ENCODE results near the gene NRM. TPM values are rescaled to one million over a fixed set of nuclear protein-coding genes. Genes with fewer than 3 reads are reported as not detected.
"Not testable (repeated sequence)": the region's sequence is repeated elsewhere in the genome, so short reads cannot be mapped to it uniquely, and the experiment has no call there.

NRM gene
- polyA plus RNA-seq, 3 donors: 6.7 to 8.1 (median 7.5) TPM

DNA sequence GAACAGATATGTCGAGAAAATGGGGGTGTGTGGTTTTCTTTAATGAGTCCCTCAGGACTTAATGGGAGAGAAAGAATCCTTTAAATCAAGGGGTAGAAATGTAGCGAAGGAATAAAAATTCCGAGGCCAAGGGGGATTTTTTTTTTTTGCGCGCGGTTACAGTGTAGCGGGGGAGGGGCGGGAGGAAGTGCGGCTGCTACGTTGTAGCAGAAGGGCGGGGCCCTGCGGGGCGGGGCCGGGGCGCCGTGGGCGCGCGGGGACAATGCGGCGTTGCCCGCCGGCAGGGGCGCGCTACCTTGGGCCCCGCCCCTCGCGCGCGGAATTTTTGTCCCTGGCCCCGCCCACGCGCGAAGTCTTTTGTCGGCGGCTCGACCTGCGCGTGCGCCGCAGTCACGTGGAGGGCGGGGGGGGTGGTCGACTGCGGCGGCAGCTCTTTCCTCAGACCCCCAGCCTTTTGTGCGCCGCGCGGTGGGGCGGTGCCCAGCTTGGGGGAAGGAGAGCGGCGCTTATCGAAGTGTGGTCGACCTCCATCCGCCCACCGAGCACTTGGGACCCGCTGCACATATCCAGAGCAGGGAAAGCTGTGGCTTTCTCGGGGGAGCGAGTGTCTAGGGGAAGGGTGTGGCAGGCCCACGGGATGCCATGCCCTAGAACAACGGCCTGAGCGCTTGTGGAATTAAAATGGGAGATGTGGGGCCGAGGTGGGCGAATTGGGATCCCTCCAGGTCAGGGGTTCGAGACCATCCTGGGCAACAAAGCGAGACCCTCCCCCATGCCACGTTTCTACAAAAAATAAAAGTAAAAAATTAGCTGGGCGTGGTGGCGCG lies 30.6 kb upstream of the NRM start:
- H3K27ac ChIP-seq (ENCODE audit: low read depth, low read length): peak overlapping the region; percentile 63
- 1 to 2% (median 1%) methylated on average over 71 of the region's 71 CpGs for WGBS, 3 donors

DNA sequence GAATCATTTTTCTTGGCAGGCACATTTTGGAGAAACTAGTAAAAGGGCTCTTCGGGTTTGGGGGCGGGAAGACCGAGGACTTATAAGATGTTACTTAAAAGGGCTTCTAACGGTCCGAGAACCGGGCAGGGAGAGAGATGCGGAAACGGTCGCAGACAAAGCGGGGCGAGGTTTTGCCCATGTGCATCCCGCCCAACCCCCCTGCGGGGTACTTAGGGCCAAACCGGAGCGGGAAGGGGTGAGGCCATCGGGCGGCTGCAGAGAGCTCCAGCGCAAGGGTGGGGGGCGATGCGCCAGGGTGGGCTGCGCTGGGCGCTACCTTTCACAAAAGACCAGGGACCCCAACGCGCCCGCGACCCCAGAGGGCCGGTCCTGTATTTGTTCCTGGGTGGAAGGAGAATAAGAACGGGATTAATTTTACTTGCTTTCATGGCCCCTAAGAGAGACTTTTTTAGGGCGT lies 30.0 kb upstream of the NRM start:
- peak overlapping the region; percentile 63 for H3K27ac ChIP-seq (ENCODE audit: low read depth, low read length)
- 0% methylated on average over 29 of the region's 29 CpGs for WGBS, 3 donors

DNA sequence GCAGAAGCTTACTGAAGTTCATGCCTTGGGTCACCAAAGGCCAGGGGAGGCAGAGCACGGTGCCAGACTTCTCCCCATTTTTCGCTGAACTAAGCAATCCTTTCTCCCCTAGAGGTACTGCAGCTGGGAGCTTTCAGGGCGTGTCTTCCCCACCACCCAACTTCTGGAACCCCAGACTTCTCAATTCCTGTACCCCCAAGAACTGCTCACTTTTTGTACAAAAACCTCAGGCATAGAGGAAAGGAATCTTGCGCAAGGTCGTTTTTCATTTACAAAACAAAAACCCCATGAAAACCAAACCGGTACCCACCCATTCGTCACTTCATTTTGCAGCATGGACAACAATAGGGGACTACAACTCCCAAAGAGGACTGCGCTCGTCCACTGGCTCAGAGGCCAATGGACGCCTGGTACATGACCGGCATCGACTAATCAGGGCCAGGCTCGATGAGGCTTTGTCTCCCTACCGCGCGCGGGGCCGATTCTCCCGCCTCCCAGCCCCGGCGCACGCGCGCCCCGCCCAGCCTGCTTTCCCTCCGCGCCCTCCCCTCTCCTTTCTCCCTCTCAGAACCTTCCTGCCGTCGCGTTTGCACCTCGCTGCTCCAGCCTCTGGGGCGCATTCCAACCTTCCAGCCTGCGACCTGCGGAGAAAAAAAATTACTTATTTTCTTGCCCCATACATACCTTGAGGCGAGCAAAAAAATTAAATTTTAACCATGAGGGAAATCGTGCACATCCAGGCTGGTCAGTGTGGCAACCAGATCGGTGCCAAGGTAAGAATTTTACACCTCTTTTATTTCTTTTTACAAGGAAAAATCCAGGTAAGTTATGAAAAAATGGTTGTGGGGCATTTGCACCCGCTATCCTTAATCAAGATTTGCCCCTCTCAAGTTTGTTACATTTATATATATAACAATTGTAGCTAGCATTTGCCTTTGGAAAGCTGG lies 29.3 kb upstream of the NRM start, which contains the start of gene TUBB:
TUBB (plus strand) TSS at position 562 of the 947 bp plus-strand sequence; CDS start at position 717, 155 bp downstream.
- H3K27ac ChIP-seq (ENCODE audit: low read depth, low read length): peak within 1 kb of the TSS; percentile 63
- WGBS, 3 donors: 0 to 1% (median 1%) methylated on average over 37 to 38 of the region's 38 CpGs

DNA sequence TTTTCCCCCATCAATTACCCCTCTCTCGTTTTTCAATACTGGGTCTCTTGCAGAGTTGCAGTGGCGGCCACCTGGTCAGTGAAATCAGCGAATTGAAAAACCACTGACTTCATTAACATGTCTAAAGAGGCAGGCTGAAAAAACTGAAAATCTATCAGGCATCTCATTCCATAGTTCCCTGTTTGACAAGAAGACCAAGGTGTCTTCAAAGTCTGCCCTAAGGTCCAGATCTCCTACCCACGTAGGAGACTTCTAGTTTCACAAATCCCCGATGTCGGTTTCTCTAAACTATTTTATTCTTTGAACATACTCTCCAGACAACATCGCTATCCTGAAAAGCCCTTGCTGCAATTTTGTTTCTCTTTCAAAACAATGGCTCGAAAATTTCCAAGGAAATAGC lies 28.6 kb upstream of the NRM start:
- 18 to 25% (median 21%) methylated on average over 8 of the region's 8 CpGs for WGBS, 3 donors
- H3K27ac ChIP-seq (ENCODE audit: low read depth, low read length): no peak overlapping the region

DNA sequence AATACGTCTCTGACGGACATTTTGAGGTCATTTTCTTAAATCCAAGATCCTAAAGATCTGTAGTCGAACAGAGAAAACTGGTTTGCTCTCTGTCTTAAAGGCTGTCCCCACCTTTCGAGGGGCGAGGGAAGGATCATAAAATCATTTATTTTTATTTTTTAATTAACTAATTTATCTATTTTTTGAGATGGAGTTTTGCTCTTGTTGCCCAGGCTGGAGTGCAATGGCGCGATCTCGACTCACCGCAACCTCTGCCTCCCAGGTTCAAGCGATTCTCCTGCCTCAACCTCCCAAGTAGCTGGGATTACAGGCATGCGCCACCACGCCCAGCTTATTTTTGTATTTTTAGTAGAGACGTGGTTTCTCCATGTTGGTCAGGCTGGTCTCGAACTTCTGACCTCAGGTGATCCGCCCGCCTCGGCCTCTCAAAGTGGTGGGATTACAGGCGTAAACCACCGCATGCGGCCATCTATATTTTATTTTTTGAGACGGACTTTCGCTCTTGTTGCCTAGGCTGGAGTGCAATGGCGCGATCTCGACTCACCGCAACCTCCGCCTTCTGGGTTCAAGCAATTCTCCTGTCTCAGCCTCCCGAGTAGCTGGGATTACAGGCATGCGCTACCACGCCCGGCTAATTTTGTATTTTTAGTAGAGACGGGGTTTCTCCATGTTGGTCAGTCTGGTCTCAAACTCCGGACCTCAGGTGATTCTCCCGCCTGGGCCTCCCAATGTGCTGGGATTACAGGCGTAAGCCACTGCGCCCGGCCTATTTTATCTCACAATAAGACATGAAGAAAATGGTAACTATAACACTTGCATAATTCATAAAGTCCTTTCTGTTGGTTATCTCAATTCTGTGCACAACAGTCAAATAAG lies 27.3 kb upstream of the NRM start:
- WGBS, 3 donors: 76 to 79% (median 77%) methylated on average over 35 to 37 of the region's 37 CpGs
- H3K27ac ChIP-seq (ENCODE audit: low read depth, low read length): not testable (repeated sequence)

DNA sequence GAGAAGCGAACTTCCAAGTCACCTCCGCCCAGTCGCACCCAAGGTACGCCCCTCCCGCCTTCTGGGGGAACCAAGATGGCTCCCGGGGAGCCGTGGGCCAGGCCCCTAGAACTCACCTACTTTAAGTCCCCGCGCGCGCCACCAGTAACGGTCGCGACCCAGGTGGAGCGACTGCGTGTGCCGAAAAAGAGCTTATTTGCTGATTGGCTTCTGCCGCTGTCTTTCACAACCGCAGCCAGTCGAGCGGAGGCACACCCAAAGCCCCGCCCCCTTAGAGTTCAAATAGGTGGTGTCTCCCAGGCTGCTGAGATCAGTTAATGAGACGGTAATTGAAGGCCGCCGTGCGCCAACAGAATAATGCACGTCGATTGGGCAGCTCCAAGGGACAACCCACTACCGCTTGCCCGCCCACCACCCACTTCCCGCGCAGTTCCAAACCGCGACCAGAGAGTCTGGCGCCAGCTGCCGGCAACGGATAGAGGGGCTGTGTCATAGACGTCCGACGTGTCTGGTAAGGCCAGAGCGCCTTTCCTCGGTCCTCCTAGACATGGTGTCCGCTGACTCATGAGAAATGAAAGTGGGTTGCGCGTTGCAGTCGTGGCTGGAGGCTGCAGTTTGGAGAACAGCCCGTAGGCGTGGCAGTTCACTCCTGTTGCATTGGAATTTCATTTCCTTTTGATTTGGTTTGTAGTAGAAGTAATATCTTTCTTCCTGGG lies 26.5 kb upstream of the NRM start, which contains the start of gene MDC1:
MDC1 (minus strand) TSS at position 153 of the 716 bp plus-strand sequence. CDS start 2,106 bp downstream, outside the sequence.
- 0 to 1% (median 0%) methylated on average over 48 of the region's 48 CpGs for WGBS, 3 donors
- H3K27ac ChIP-seq (ENCODE audit: low read depth, low read length): peak within 1 kb of the TSS; percentile 89

DNA sequence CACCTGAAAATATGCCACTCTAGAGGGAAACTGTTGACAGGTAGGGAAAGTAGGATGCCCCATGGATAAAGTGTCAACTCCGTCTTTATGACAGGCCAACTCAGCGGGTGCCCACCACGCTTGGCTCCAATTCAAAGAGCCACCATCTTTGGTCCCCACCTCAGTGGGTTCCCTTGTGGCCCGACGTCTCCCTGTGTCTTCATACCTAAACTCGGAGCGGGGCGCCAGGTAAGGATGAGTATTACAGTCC lies 26.0 kb upstream of the NRM start:
- H3K27ac ChIP-seq (ENCODE audit: low read depth, low read length): peak overlapping the region; percentile 89
- 1 to 6% (median 5%) methylated on average over 8 of the region's 8 CpGs for WGBS, 3 donors

DNA sequence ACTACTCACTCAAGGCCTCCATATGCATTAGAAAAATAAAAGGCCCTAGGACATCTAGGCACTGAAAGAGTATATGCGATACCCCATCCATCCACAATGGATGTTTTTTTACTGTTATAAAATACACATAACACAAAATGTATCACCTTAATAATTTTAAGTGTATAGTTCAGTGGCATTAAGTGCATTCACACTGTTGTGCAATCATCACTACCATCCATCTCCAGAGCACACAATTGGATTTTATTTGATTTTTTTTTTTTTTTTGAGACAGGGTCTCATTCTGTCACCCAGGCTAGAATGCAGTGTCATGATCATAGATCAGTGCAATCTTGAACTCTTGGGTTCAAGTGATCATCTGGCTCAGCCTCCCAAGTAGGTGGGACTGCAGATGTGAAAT lies 23.5 kb upstream of the NRM start:
- no peak overlapping the region for H3K27ac ChIP-seq (ENCODE audit: low read depth, low read length)
- WGBS, 3 donors: 91 to 100% (median 96%) methylated on average over 1 of the region's 1 CpG

DNA sequence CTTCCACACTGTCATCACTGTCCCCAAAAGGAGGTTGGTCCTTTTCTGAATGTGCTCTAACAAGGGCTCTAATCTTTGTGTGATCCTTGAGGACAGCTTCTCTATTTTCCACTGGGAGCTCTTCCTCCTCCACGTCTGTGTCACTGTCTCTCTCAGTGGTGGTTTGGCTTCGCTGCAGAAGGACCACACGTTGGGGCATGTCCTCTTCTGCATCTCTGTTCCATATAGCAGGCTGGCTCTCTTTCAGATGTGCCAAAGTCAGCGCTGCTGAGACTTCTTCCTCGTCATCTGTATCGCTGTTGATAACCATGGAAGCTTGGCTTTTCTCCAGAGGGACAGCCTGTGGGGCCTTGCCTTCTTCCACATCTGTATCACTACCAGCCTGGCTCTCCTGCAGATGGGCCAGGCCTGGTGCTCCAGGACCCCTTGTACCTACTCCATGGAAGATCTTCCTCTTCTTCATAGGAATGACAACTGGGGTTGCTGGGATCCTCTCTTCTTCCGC lies 21.7 kb upstream of the NRM start:
- no peak overlapping the region for H3K27ac ChIP-seq (ENCODE audit: low read depth, low read length)
- 82 to 86% (median 84%) methylated on average over 7 of the region's 7 CpGs for WGBS, 3 donors

DNA sequence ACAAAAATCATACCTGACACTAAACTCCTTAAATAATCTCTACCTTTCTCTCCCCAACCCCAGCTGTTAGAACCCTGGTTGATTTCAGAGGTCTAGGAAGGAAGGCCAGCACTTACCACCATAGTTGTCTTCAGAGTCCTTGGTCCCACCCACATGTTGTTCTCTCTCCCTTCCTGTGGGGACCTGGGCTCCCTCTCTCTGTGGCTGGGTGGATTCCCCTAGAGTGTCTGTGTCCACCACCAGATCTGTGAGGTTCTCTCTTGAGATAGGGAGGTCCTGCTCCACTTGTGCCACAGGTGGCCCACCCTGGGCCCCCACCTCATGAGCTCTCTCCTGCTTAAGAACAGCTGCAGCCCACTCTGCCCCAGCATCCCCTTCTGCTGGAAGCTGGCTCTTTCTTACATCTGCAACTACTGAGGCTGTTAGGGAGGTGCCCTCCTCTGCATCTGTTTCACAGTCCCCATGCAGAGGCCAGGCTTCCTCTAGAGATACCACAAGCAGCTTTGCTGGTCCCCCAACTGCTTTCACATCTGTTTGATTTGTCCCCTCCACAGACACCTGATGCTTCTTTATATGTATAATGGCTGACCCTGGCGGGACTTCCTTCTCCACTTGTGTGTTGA lies 21.1 kb upstream of the NRM start:
- 90 to 96% (median 95%) methylated on average over 1 of the region's 1 CpG for WGBS, 3 donors
- H3K27ac ChIP-seq (ENCODE audit: low read depth, low read length): no peak overlapping the region

DNA sequence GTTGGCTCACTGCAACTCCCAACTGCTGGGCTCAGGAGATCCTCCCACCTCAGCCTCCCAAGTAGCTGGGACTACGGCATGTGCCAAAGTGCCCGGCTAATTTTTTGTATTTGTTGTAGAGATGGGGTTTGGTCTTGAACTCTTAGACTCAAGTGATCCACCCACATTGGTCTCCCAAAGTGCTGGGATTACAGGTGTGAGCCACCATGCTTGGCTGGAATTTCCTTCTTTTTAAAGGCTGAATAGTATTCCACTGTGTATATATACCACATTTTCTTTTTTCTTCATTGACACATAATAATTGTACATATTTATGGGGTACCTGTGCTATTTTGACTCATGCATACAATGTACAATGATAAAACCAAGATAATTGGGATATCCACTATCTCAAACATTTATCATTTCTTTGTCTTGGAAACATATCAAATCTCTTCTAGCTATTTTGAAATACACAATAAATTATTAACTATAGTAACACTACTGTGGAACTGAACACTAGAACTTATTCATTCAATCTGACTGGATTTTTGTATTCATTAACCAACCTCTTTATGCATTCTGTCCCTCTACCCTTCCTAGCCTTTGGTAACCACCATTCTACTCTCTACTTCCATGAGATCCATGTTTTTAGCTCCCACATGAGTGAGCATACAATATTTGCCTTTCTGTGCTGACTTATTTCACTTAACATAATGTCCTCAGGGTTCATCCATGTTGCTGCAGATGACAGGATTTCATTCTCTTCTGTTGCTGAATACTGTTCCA lies 18.5 kb upstream of the NRM start:
- H3K27ac ChIP-seq (ENCODE audit: low read depth, low read length): no peak overlapping the region
- 98 to 100% (median 98%) methylated on average over 2 of the region's 2 CpGs for WGBS, 3 donors

DNA sequence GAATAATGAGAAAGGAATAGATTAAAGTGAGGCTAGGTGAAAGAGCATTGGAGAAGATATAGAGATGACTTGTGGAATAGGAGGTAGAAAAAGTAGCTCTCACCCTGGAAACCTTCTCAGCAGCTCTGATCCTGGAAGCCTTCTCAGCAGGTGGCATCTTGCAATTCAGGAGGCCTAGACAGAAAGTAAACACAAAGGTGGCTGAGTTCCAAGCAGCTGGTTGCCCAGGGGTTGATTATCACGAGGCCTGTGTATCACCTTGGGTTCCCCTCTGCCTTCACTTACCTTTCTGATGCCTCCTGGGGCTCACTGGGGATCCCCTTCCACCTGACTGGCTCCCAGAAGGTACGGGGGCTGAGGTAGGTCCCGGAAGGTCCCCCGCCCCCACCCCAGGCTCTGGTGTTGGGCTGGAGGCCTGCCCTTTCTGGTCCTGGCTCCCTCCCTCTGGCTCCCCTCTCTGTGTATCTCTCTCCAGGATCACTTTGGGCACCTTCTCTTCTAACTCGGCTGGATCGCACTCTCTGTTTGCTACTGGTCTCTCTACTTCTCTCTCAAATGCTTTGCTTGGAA lies 16.6 kb upstream of the NRM start:
- WGBS, 3 donors: 66 to 90% (median 87%) methylated on average over 6 of the region's 6 CpGs

DNA sequence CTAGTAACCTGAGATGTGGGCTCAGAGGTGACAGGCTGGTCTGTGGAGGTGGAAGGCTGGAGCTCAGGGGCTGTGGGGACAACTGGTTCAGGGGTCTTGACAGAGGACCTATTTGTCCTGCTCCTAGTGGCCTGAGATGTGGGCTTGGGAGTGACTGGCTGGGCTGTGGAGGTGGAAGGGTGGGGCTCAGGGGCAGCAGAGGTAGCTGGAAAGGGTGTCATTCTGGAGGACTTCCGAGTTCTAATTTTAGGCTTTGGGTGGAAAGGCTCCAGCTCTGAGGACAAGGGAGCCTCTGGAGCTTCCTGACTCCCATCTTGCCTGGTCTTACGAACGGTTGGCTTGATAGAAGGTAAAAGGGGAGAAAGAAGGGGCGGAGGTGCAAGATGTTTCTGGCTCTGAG lies 14.8 kb upstream of the NRM start:
- 89 to 96% (median 96%) methylated on average over 4 of the region's 4 CpGs for WGBS, 3 donors
- H3K27ac ChIP-seq (ENCODE audit: low read depth, low read length): no peak overlapping the region

More for the DNA sequence above, 16.6 kb upstream of the NRM start:
- no peak overlapping the region for H3K27ac ChIP-seq (ENCODE audit: low read depth, low read length)

DNA sequence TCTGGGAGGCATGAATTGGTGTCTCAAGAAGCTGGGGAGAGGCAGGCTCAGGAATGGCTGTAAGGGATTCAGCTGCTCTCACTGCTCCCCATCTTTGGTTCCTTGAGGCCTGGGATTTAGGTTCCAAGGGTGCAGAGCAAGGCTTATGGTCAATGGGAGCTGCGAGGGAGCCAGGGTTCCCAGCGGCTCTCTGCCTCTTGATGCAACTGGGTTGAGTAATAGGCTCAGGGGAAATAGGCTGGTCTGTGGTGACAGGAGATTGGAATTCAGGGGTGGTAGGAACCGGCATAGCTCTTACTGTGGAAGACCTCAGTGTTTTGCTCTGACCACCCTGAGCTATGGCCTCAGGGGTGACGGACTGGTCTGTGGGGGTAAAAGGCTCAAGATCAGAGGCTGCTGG lies 13.0 kb upstream of the NRM start:
- WGBS, 3 donors: 62 to 95% (median 71%) methylated on average over 4 of the region's 4 CpGs
- no peak overlapping the region for H3K27ac ChIP-seq (ENCODE audit: low read depth, low read length)

DNA sequence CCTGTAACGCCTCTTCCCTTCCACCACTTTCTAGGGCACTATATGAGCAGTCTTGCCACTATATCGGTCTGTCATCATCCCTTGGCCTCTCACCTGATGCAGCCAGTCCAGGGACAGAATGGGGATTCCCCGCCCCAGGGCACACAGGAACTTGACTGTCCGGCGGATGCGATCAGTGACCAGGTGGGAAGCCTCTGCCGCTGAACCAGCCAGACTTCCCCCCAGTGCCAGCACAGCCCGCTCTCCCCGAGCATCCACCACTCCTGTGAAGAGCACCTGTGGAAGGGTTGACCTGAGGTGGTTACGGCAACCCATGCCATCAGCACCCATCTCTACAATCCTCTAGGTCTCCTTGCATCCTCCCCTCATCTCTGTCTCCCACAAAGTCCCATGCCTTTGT lies 12.2 kb upstream of the NRM start:
- 95 to 96% (median 95%) methylated on average over 10 of the region's 10 CpGs for WGBS, 3 donors

DNA sequence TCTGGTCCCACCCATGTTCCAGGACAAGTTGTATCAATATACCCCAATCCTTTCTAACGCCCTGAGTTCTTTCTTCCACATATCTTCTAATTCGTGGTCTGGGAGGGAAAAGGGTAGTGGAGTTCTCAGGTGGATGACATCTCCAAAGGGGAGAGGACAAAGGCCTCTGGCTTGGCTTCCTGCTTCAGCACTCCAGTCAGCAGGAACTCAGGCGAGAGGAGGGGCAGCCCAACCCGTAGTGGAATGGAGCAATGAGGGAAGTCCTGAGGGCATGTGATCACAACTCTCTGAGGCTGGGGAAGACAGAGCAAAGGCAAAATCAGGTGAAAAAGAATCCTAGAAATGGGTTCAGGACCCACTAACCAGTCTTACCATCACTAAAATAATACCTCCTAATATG lies 9.6 kb upstream of the NRM start:
- WGBS, 3 donors: 49 to 65% (median 59%) methylated on average over 4 of the region's 4 CpGs

More for the DNA sequence above, 12.2 kb upstream of the NRM start:
- H3K27ac ChIP-seq (ENCODE audit: low read depth, low read length): no peak overlapping the region

More for the DNA sequence above, 9.6 kb upstream of the NRM start:
- no peak overlapping the region for H3K27ac ChIP-seq (ENCODE audit: low read depth, low read length)

All from adipose tissue (tissue), 3 donors.